ENCODE results near the gene ADGRA3. TPM values are rescaled to one million over a fixed set of nuclear protein-coding genes. Genes with fewer than 3 reads are reported as not detected.

The ADGRA3 gene
- total and polyA plus RNA-seq, 2 of the 13 experiments (the other 11 are each of a cell fraction or from before 2014, with no cell fraction given) = 32.2 to 40.8 TPM

DNA sequence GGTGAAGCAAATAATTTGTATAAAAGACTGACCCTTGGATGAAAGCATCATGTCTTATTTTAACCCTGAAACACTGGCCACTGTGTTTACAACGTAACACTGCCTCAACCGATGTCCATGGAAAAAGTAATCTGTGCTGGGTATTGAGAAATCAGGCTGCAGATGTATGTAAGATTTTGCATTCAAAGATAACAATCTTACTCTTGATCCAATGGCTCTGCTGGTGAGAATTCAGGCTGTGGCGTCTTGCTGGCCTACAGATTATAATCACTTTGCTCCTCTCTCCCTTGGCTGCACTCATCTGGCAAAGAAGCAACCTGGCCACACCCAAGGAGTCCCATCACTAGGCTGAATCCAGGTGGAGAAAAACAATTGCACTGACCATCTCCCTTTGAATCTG lies 7.5 kb downstream of the ADGRA3 start:
- no TSS peak for BruUV-seq (replicated peaks)
- H3K9ac ChIP-seq (ENCODE audit: insufficient read depth, low read depth, low read length) = no peak overlapping the region
- DNase-seq (ENCODE audit: low spot score) (no peak), ATAC-seq (no peak), FAIRE-seq (no peak)
- no peak overlapping the region for H2AFZ ChIP-seq (ENCODE audit: low read length)
- WGBS (ENCODE audit: low lambda C conversion rate) = 71% methylated on average over 3 of the region's 3 CpGs
- TF ChIP-seq, protein P1, sequence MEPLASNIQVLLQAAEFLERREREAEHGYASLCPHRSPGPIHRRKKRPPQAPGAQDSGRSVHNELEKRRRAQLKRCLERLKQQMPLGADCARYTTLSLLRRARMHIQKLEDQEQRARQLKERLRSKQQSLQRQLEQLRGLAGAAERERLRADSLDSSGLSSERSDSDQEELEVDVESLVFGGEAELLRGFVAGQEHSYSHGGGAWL (CRISPR knock-in tag; IDR thresholded peaks at IDR 0.05) = no peak
- TF ChIP-seq, protein P2, sequence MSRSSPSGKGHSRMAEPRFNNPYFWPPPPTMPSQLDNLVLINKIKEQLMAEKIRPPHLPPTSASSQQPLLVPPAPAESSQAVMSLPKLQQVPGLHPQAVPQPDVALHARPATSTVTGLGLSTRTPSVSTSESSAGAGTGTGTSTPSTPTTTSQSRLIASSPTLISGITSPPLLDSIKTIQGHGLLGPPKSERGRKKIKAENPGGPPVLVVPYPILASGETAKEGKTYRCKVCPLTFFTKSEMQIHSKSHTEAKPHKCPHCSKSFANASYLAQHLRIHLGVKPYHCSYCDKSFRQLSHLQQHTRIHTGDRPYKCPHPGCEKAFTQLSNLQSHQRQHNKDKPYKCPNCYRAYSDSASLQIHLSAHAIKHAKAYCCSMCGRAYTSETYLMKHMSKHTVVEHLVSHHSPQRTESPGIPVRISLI (CRISPR knock-in tag; IDR thresholded peaks at IDR 0.05; ENCODE audit: borderline replicate concordance) = no peak
- TF ChIP-seq, protein P3, sequence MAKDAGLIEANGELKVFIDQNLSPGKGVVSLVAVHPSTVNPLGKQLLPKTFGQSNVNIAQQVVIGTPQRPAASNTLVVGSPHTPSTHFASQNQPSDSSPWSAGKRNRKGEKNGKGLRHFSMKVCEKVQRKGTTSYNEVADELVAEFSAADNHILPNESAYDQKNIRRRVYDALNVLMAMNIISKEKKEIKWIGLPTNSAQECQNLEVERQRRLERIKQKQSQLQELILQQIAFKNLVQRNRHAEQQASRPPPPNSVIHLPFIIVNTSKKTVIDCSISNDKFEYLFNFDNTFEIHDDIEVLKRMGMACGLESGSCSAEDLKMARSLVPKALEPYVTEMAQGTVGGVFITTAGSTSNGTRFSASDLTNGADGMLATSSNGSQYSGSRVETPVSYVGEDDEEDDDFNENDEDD (CRISPR knock-in tag; IDR thresholded peaks at IDR 0.05; ENCODE audit: borderline replicate concordance) = no peak
- TF ChIP-seq, protein P4, sequence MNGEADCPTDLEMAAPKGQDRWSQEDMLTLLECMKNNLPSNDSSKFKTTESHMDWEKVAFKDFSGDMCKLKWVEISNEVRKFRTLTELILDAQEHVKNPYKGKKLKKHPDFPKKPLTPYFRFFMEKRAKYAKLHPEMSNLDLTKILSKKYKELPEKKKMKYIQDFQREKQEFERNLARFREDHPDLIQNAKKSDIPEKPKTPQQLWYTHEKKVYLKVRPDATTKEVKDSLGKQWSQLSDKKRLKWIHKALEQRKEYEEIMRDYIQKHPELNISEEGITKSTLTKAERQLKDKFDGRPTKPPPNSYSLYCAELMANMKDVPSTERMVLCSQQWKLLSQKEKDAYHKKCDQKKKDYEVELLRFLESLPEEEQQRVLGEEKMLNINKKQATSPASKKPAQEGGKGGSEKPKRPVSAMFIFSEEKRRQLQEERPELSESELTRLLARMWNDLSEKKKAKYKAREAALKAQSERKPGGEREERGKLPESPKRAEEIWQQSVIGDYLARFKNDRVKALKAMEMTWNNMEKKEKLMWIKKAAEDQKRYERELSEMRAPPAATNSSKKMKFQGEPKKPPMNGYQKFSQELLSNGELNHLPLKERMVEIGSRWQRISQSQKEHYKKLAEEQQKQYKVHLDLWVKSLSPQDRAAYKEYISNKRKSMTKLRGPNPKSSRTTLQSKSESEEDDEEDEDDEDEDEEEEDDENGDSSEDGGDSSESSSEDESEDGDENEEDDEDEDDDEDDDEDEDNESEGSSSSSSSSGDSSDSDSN (CRISPR knock-in tag; IDR thresholded peaks at IDR 0.05) = no peak
- TF ChIP-seq ZNF367 (CRISPR knock-in tag; IDR thresholded peaks at IDR 0.05; ENCODE audit: borderline replicate concordance) (no peak), ZNF737 (CRISPR knock-in tag; IDR thresholded peaks at IDR 0.05; ENCODE audit: borderline replicate concordance) (no peak), ZNF253 (CRISPR knock-in tag; IDR thresholded peaks at IDR 0.05; ENCODE audit: borderline replicate concordance) (no peak), ZNF660 (CRISPR knock-in tag; IDR thresholded peaks at IDR 0.05; ENCODE audit: borderline replicate concordance, low read depth) (no peak)
- TF ChIP-seq, protein P5, sequence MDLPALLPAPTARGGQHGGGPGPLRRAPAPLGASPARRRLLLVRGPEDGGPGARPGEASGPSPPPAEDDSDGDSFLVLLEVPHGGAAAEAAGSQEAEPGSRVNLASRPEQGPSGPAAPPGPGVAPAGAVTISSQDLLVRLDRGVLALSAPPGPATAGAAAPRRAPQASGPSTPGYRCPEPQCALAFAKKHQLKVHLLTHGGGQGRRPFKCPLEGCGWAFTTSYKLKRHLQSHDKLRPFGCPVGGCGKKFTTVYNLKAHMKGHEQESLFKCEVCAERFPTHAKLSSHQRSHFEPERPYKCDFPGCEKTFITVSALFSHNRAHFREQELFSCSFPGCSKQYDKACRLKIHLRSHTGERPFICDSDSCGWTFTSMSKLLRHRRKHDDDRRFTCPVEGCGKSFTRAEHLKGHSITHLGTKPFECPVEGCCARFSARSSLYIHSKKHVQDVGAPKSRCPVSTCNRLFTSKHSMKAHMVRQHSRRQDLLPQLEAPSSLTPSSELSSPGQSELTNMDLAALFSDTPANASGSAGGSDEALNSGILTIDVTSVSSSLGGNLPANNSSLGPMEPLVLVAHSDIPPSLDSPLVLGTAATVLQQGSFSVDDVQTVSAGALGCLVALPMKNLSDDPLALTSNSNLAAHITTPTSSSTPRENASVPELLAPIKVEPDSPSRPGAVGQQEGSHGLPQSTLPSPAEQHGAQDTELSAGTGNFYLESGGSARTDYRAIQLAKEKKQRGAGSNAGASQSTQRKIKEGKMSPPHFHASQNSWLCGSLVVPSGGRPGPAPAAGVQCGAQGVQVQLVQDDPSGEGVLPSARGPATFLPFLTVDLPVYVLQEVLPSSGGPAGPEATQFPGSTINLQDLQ (CRISPR knock-in tag; IDR thresholded peaks at IDR 0.05) = no peak
- no peaks in the 10 kb centered on the region for H3K9me3 ChIP-seq (ENCODE audit: low read length)
- H3K4me3 ChIP-seq (replicated peaks in 1 of 3; ENCODE audit: insufficient read depth in 1 of 3, low read depth in 2 of 3, low read length in 3 of 3) = no peak overlapping the region
- H3K4me1 ChIP-seq (ENCODE audit: insufficient read depth, low read length) = peaks cover 73% of the 10 kb centered on the region
- H3K79me2 ChIP-seq (ENCODE audit: insufficient read depth, low read length) = peaks cover 73% of the 10 kb centered on the region
- no peak overlapping the region for H3K4me2 ChIP-seq (ENCODE audit: low read depth, low read length)
- CTCF ChIA-PET (ENCODE audit: low intra/inter-chr PET ratio, low total read pairs) = no interaction called here
- POLR2A ChIA-PET = no interaction called here
- intact Hi-C loops (cut with micrococcal nuclease; ENCODE audit: unreplicated experiment) (no loop called here), in situ Hi-C loops (cut with HindIII; ENCODE audit: extremely low pct_ligation_motif_present, low pct_unique_long_range_greater_than_20kb) (no loop called here)
- no peaks in the 10 kb centered on the region for H3K27me3 ChIP-seq (ENCODE audit: control insufficient read depth in 1 of 2, insufficient read depth in 2 of 2, low read length in 2 of 2)
- peaks cover 12% of the 10 kb centered on the region for H4K20me1 ChIP-seq (ENCODE audit: insufficient read depth, low read length)
- no peaks in the 10 kb centered on the region for H3K36me3 ChIP-seq (replicated peaks in 1 of 2; ENCODE audit: control insufficient read depth in 1 of 2, insufficient read depth in 2 of 2, low read length in 2 of 2)
- H3K27ac ChIP-seq (ENCODE audit: extremely low read length, insufficient read depth, low read length) = no peak overlapping the region
